ENCODE data around the gene NUTM2E.
"Not testable (repeated sequence)": the region's sequence is repeated elsewhere in the genome, so short reads cannot be mapped to it uniquely, and the experiment has no call there.

NUTM2E gene, protein sequence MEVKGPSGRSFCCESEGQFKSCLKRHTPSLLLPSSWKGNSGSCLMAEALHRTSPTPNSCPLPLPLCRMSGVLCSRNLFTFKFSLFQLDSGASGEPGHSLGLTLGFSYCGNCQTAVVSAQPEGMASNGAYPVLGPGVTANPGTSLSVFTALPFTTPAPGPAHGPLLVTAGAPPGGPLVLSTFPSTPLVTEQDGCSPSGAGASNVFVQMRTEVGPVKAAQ (N-terminal part only)

DNA sequence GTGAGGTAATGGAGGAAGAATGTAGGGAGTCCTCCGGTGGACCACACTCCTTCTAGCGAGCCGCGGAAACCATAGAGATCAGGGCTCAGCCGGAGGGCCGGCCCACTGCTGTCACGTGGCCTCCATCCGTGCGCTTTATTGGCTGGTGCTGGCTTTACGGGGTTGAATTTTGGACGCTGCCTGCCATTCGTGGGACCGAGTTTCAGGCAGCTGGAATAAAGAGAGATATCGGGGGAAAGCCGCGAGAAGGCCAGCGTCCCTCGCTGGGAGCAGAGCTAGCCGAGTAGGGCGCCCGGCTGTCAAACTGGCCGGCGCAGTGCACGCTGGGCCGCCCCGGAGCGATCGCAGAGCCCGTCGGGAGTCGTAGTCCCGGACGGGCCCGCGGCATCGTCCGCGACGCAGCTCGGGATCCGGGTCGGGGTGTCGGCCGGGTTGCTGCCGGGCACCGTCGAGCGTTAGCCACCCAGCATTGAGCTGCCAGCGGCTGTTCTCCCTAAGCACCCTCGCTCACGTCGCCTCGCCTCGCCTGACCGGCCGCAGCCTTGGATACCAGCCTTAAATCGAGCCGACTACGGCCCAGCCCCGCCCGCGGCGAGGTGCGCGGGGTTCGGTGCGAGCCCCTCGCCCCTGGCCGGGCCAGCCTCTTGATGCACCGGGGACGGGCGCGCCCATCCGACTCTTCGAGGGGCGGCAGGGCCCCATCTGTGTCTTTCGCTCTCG, at the start of gene NUTM2E:
Gene NUTM2E, plus strand, starts transcription at position 244 of the 720 bp plus-strand sequence. CDS start 15,002 bp downstream, outside the sequence.
- peak; percentile 85 for DNase-seq

DNA sequence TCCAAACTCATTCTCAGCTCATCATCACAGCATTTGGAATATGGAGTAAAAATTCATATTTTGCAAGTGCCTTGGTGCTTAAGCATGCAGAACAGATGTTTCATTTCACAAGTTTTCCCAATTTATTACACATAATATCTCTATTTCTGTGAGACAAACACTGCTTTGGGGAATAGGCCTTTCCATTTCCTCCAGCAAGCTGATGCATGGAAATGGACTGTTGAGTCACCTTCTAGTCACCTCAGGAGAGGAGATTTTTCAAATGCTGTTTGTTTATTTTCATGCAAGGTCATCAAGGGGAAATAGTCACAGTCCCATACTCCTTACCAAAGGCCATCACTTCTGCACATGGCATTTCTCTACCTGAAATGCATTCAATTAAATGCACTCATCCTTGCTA, 48.5 kb upstream of the NUTM2E start:
- DNase-seq = not testable (repeated sequence)

DNA sequence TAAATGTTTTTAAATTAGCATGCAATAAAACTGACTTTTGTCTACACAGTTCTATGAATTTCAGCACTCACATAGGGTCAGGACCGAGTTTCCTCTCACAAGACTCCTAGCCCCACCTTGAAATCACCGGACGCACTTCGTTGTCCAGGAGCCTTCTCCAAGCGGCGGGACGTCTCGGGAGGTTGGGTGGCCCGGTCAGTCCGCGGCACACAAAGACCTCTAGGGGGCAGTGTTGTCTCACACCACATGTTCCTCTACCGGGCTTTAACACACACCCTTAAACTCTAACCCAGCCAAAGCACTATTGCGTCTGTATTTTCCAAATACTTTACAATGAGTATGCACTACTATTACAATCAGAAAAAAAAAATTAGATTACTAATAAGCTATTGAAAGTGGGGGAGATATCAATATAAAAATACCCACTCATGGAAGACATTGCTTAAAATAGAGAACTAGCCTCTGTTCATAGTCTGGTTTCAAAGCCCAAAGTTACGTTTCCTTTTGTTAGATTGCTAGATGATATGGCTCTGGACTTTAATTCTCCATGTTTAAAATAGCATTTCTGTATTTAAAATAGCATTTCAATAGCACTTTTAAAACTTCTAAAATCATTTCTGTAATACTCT, 47.1 kb upstream of the NUTM2E start:
- peak; percentile 62 for DNase-seq

DNA sequence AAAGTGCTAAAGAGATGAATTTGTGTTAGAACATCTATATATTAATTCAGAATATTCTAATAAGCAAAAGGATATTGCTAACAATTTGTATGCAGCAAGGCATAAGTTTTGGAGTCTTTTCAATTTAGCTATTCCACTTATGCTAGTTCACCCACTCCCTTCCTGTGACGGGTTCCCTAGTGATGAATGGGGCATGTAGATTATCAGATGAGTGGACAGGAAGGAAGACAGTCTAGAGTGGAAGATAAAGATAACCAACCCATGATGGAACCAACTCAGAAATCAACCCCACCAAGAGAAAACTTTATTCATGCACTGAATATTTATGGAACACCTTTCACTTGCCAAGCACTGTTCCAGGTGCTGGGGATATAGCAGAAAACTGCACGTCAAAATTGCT, 46.5 kb upstream of the NUTM2E start:
- not testable (repeated sequence) for DNase-seq

DNA sequence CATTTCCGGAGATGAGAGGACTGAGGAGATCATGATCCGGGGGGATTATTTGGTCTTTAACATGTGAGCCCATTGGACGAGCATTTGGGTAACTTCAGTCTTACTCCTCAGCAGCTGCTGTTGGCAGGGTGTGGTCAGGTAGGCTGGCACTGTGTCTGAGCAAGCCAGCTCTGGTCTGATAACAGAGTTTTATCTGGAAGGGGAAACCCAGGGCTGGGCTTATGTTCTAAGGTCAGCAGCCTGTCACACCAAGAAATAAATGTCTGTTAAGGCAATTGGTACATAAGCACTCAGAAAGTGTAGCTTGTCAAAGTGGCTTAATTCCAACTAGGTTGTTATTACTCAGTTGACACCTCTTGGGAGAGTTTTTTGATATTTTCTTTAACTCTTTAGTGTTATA, 45.0 kb upstream of the NUTM2E start:
- DNase-seq = not testable (repeated sequence)

DNA sequence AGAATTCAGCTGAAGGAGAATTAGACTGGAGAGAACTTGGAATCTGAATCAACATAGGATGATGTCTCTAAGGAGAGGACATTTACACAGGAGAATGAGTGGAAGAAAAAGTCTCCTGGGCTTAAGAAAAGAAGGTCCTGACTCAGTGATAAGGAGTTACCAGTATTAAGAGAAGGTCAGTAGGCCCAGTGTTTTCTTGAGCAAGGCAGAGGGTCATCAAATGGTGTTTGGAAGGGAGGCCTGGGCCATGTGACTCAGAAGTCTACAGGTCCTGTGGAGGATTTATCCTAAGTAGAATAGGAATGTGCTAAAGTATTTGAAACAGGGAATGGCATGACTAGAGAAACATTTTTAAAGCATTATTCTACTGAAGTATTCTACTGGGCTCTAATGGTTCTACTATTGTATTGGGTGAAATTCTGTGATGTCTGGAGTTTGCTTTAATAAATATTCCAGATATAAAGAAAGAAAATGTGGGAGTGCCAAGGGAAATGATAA, 39.0 kb upstream of the NUTM2E start:
- DNase-seq = not testable (repeated sequence)

DNA sequence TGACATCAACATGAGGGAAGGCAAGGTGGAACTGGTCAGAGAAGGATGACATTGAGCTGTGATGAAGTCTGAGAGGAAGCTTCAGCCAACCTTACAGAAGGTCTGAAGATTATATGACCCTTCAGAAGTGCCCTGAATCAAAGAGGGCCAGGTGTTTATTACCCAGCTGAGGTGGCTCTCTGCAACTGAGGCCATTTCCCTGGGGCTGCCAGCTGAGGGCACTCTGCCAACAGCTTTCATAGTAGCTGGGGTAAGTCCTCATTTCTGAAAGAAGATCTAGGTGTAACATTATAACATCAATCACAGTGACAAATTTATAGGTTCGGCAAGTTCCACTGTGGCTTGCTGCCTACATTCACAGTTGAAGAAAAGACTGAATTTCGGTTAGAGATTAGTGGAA, 37.2 kb upstream of the NUTM2E start:
- DNase-seq = not testable (repeated sequence)

DNA sequence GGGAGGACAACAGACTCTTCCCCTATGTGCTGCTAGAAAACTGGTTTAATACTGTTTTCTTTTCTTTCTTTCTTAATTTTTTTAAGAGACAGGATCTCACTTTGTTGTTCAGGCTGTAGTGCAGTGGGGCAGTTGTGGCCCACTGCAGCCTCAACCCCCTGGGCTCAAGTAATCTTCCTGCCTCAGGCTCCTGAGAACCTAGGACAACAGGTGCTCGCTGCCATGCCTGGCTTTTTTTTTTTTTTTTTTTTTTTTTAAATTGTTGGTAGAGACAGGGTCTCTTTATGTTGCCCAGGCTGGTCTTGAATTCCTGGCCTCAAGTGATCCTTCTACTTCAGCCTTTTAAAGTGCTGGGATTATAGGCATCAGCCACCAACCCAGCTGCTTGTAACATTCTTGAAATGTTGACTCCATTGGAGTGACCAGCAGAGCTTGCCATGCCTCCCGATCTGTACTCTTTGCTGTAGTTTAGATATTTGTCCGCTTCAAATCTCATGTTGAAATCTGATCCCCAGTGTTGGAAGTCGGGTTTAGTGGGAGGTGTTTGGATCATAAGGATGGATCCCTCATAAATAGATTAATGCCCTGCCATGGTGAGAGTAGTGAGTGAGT, 34.5 kb upstream of the NUTM2E start:
- DNase-seq = not testable (repeated sequence)

DNA sequence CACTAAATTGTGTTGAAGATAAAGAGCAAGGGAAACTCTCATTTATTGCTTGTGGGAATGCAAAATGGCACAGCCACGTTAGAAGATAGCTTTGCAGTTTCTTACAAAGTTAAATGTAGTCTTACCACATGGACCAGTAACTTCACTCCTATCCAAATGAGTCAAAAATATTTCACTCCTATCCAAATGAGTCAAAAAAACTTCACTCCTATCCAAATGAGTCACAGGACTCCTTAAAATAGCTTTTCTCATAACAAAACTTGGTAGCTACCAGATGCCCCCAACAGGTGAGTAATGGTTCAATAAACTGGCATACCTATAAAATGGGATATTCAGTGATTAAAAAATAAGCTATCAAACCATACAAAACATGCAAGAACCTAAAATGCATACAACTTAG, 27.2 kb upstream of the NUTM2E start:
- DNase-seq = not testable (repeated sequence)

DNA sequence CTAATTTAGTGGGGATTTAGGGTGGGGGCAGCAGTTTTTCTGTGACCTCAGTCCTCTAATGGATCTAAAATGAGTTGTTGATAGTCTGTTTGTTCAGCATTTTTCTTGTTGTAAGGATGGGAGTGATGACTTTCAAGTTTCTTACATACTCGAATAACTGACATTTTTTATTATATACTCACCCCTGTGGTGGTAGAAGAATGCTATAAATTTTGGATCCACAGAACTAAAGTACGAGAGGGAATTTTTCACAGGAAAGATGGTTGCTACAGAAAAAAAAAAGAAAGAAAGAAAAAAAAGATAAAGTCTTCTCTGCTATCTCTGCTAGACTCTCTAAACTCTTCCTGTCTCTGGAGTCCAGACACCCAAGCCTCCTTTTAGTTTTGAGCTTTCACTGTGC, 20.7 kb upstream of the NUTM2E start:
- peak; percentile 55 for DNase-seq

DNA sequence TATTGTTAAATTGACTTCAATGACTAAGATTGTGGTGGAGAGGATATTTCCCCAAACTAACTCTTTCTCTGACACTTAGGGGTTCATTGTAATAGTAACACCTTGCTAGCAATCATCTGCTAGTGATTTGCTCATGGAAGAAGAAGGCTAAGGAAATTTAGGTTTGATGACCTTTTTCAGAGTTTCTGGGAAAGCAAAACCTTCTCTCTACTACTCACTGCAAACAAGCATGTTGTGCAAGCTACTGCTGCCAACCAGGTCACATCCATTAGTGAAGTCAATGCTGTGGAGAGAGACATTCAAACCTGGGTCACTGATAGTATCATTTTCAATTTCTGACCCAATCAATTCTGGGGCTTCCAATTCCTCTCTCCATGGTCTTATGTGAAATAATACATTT, 14.6 kb upstream of the NUTM2E start:
- DNase-seq = not testable (repeated sequence)

DNA sequence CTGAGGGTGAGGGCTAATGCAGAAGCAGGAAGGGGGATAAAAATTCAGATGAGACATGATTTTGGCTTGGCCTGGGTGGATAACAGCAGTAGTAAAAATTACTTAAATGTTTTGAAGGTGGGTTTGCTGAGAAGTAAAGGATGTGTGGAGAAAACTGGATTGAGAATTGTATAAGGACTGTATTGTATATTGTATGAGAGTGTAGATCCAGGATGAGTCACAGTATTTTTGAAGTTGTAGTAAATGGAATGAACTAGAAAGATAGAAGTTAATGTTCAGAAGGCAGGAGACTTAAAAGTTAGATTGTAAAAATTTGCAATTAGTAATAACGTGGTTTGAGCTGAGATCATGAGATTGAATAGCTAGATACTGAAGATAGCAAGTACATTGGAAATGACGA, 10.2 kb upstream of the NUTM2E start:
- DNase-seq = not testable (repeated sequence)

DNA sequence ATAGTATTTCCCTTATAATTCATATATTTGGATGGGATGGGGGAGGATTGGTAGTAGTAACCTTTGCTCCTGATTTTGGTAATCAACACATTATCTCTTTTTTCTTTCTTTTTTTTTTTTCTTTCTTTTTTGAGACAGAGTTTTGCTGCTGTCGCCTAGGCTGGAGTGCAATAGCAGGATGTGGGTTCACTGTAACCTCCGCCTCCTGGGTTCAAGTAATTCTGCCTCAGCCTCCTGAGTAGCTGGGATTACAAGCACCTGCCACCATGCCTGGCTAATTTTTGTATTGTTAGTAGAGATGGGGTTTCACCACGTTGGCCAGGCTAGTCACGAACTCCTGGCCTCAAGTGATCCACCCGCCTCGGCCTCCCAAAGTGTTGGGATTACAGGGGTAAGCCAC, 3.2 kb upstream of the NUTM2E start:
- DNase-seq = not testable (repeated sequence)

DNA sequence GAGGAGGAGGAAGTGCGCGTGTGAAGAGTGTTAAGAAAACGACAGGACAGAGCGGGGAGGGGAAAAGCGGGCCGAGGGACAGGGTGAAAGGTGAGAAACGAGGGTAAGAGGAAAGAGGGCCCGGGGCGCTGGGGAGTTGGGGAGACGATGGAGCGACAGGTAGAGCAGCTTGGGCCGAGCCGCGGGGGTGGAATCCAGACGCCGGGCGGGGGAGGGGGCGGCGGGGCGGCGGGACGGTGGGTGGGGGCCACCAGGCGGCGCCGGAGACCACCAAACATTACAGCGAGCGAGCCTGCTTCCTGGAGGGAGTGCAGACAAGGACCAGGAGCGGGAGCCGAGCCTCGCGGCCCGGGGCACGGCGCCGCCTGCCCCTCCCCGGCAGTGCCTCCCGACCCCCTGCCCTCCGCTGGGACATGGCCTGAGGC, 940 bp upstream of the NUTM2E start:
- DNase-seq = not testable (repeated sequence)

DNA sequence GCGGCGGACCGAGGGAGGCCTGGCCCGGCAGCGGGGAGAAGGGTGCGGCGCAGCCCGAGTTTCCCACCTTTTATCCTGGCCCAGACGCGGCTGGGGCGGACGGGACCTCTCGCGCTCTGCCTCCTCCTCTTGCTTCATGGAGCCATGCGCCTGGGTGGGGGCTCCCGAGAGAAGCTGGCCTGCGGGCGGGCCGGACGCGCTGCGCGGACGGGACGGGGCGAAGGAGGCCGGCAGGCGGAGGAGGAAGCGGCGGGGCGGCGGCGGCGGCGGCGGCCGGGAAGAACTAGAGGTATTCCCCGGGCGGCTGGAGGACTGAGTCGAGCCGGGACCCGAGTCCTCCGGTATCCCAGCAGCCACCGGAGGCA, 426 bp upstream of the NUTM2E start:
- peak; percentile 6 for DNase-seq

DNA sequence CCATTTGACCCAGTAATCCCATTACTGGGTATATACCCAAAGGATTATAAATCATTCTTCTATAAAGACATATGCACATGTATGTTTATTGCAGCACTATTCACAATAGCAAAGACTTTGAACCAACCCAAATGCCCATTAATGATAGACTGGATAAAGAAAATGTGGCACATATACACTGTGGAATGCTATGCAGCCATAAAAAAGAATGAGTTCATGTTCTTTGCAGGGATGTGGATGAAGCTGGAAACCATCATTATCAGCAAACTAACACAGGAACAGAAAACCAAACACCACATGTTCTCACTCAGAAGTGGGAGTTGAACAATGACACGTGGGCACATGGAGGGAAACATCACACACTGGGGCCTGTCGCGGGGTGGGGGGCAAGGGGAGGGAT, 7.3 kb downstream of the NUTM2E start:
- not testable (repeated sequence) for DNase-seq

DNA sequence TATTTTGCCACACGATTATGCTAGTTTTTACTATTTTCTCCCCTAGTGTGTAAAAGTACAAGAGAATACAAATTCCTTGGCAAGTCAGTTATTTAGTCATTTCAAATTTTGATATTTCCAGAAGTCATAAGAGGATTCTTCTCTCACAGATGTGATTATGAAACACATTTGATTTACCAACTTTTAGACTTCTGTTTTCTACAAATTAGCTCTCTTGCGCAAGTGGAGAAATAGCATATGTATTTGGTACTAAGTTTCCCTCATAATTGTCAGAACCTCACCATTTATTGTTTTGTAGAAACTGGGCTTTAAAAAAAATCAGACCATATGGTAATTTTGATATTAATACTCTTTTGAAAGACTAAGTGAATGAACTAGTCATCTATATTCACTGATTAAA, 9.4 kb downstream of the NUTM2E start:
- DNase-seq = not testable (repeated sequence)

DNA sequence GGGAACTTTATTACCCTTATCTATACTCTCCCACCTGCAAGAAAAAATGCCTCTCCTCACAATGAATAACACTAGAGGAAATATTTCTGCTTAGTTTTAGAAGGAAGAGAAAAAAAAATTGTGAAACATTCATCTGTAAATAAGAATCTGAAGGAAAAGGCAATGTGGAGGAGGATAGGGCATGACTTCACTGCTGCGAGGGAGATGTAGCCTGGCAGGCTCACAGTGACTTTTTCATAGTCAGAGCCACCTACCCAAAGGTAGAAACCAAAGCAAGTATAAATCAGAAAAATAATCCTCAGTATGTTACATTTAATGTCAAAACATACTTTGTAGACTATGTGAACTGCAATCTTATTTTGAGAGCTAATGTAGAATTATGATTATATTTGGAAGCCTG, 10.4 kb downstream of the NUTM2E start:
- not testable (repeated sequence) for DNase-seq

DNA sequence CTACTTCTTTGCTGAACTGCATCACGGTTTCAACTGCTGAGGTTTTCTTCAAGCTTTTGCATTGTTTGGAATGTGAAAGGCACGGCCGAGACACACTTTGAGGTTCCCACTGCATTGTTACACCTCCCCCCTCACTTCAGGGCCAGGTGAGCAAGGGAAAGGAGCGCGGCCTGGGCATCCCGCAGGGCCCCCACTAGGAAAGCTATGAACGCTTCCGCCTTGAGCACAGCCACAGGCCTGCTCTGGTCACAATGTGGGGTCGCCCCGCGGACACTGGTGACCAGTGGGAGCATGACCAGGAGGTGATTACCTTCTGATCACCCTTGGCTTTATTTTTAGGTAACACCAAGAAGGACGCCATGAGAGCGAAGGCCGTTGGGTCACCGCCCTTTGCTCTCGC, 11.9 kb downstream of the NUTM2E start:
- DNase-seq = not testable (repeated sequence)

DNA sequence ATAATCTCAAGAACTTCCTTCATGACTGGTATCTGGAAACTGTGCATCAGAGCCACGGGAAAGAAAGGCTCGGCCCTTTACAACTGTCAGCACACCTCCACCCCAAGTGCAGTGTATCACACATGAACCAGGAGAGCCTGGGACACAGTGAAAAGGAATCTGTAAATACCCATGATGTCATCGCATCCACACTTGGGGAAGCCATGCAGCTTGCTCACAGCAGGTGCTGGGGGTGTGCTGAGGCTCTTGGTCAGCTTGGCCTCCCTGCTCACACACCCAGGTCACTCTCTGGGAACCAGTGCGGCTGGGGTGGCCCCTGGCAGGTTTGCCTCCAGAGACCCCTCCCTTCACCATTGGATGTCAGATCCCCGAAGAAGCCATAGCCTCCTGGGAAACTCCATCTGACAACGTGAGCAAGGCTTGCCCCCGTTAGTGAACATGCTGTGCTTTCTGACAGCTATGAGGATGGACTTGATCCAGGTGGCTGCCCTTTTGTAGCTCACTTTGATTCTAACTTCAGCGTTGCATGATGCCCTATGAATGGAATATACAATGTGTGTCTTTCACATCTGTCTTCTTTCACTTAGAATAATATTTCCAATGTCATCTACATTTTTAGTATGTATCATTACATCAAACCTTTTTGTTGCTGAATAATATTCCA, 26.8 kb downstream of the NUTM2E start:
- not testable (repeated sequence) for DNase-seq

DNA sequence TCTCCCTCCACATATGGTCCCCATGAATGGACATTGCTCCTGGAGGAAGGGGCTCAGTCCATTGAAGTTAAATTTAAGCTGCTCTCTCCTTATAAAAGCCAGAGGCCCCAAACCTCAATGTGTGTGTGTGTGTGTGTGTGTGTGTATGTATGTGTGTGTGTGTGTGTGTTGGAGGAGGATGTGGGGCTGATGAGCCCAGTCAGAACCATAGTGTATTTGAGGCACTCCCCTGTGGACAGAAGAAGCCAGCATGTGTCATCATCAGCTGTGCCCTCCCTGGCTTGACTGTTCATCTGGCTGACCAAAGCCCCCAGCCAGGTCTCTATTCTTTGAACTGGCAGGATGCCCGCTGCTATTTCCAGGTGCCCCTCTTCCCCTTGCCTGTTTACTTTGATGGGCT, 35.7 kb downstream of the NUTM2E start:
- not testable (repeated sequence) for DNase-seq

DNA sequence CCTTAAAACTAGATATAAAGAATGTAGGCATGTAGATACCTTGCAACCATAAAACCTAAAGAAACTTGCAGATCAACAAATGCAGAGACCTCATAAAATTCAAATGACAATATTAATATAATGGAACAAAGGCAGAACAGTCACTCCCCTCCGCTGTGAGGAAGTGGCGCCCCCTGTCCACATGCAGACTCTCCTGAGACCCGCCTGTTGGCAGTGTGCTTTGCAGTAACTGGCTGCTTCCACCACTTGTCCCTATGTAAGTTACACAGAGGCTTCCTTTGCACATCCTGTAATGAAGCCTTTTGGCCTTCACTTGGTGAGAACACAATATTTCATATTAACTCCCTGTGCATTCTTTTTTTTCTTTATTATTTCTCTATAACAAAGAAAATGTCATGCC, 36.3 kb downstream of the NUTM2E start:
- not testable (repeated sequence) for DNase-seq

Data from fibroblast of skin of right biceps (primary cell).